Duodenal mucosa (tissue), 2 donors: ENCODE measurements around the gene TULP1.

Source experiments
- H3K27ac ChIP-seq: one replicate; pipeline ENCODE4 v1.7.0; 2013; ENCODE audit warnings: low read depth, low read length
- H3K27me3 ChIP-seq, 2 donors: one replicate each; pipeline ENCODE4 v1.7.0; 2013; ENCODE audit warnings: low read length in 2 of 2, control low read depth in 1 of 2; ENCODE audit not compliant: insufficient read depth in 2 of 2, control insufficient read depth in 1 of 2
- H3K36me3 ChIP-seq, 2 donors: one replicate each; pipeline ENCODE4 v1.7.0; 2013; ENCODE audit warnings: low read length in 2 of 2, control low read depth in 1 of 2; ENCODE audit not compliant: insufficient read depth in 2 of 2, control insufficient read depth in 1 of 2
- H3K4me1 ChIP-seq, 2 donors: one replicate each; pipeline ENCODE4 v1.7.0; 2013; ENCODE audit warnings: low read length in 2 of 2, control low read depth in 1 of 2; ENCODE audit not compliant: insufficient read depth in 2 of 2, control insufficient read depth in 1 of 2
- H3K4me3 ChIP-seq, 2 donors: one replicate each; pipeline ENCODE4 v1.7.0; 2013; ENCODE audit warnings: low read length in 2 of 2, low read depth in 1 of 2
- H3K9ac ChIP-seq, 2 donors: one replicate each; pipeline ENCODE4 v1.7.0; 2013; ENCODE audit warnings: low read length in 2 of 2, low read depth in 1 of 2
- H3K9me3 ChIP-seq, 2 donors: one replicate each; pipeline ENCODE4 v1.7.0; 2013; ENCODE audit warnings: low read length in 2 of 2, control low read depth in 1 of 2; ENCODE audit not compliant: control insufficient read depth in 1 of 2

Gene TULP1

GRCh38 chr6:35511562-35511941, 1.1 kb downstream of the TULP1 start:
- peaks cover 6 to 7% of the 10 kb centered on the region in 2 donors for H3K27me3 ChIP-seq

GRCh38 chr6:35510916-35511561, 1.7 kb downstream of the TULP1 start:
- H3K27ac ChIP-seq, result no peak overlapping the region
- H3K27me3 ChIP-seq, result peaks cover 6 to 11% of the 10 kb centered on the region in 2 donors
- no peaks in the 10 kb centered on the region for H3K9me3 ChIP-seq

More at GRCh38 chr6:35511562-35511941, 1.1 kb downstream of the TULP1 start:
- Histone ChIP-seq H3K36me3 (no peaks in the 10 kb centered on the region), H3K4me1 (no peaks in the 10 kb centered on the region), H3K4me3 (no peak overlapping the region), H3K27ac (no peak overlapping the region), H3K9me3 (no peaks in the 10 kb centered on the region), H3K9ac (no peak overlapping the region)

GRCh38 chr6:35508542-35508941, 4.2 kb downstream of the TULP1 start:
- Histone ChIP-seq H3K36me3 (no peaks in the 10 kb centered on the region), H3K9me3 (no peaks in the 10 kb centered on the region), H3K4me1 (no peaks in the 10 kb centered on the region), H3K4me3 (no peak overlapping the region), H3K27ac (no peak overlapping the region), H3K9ac (no peak overlapping the region), H3K27me3 (peaks cover 6 to 17% of the 10 kb centered on the region in 2 donors)

More at GRCh38 chr6:35510916-35511561, 1.7 kb downstream of the TULP1 start:
- Histone ChIP-seq H3K36me3 (no peaks in the 10 kb centered on the region), H3K9ac (no peak overlapping the region), H3K4me3 (no peak overlapping the region), H3K4me1 (no peaks in the 10 kb centered on the region)

GRCh38 chr6:35508027-35508426, 4.7 kb downstream of the TULP1 start:
- H3K9me3 ChIP-seq, result no peaks in the 10 kb centered on the region
- H3K27me3 ChIP-seq, result peaks cover 6 to 19% of the 10 kb centered on the region in 2 donors
- no peaks in the 10 kb centered on the region for H3K36me3 ChIP-seq
- no peak overlapping the region for H3K4me3 ChIP-seq
- H3K9ac ChIP-seq, result no peak overlapping the region
- H3K27ac ChIP-seq, result no peak overlapping the region
- no peaks in the 10 kb centered on the region for H3K4me1 ChIP-seq

DNA sequence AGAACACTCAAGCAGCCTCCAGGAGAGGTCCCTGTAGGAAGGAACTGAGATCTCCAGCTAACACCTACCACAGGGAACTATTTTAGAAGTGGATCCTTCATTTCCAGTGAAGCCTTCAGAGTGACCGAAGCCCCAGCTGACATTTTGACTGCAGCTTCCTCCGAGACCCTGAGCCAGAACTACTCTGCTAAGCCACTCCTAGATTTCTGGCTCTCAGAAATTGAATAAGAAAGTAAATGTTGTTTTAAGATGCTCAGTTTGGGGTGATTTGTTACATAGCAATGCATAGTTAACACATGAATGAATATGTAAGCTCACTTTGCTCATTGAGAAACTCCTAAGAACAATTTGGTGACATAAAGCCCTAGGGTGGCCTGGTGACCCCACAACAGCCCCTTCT, 5.5 kb downstream of the TULP1 start:
- H3K9ac ChIP-seq, result no peak overlapping the region
- no peak overlapping the region for H3K4me3 ChIP-seq
- H3K27me3 ChIP-seq, result peaks cover 6 to 19% of the 10 kb centered on the region in 2 donors
- H3K27ac ChIP-seq, result no peak overlapping the region
- no peaks in the 10 kb centered on the region for H3K36me3 ChIP-seq
- no peaks in the 10 kb centered on the region for H3K9me3 ChIP-seq
- H3K4me1 ChIP-seq, result no peaks in the 10 kb centered on the region

DNA sequence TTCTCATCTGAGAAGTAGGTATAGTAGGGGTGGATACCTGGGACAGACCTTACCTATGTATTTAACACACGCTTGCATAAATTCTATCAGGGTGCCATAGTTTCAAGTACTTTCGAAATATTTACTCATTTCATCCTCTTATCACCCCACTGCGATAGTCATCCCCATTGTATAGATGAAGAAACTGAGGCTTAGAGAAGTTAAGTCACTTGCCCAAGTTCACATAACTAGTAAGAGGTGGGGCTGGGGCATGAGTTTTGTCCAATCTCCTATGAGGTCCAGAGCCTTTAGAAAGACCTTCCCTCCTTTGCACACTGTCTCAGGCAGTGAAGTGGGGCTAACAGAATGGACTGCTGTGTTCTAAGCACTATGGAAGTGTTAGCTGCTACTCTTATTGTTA, 6.2 kb downstream of the TULP1 start:
- H3K27me3 ChIP-seq, result peaks cover 6 to 19% of the 10 kb centered on the region in 2 donors
- no peaks in the 10 kb centered on the region for H3K4me1 ChIP-seq

DNA sequence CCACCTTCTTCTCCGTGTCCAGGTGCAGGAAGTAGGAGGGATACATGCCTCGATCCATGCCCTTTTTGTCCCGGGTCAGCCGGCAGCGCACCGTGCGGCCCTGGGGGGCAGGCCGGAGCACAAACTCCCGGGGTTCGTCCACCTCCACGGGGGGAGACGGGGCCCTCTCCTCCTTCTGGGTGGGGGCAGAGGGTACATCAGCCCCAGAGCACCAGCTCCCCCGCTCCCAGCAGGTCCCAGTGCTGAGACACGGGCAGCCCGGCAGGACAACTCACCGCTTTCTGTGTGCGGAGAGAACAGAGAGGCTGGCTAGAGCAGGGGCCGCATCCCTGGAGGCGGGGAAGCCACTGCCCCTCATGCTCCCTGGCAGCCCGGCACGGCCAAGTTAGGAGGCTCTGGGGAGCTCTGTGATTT, 6.7 kb downstream of the TULP1 start:
- H3K4me1 ChIP-seq, result no peaks in the 10 kb centered on the region
- no peak overlapping the region for H3K9ac ChIP-seq
- peaks cover 1 to 17% of the 10 kb centered on the region in 2 donors for H3K27me3 ChIP-seq
- H3K9me3 ChIP-seq, result no peaks in the 10 kb centered on the region
- H3K36me3 ChIP-seq, result no peaks in the 10 kb centered on the region
- H3K27ac ChIP-seq, result no peak overlapping the region
- H3K4me3 ChIP-seq, result no peak overlapping the region

More for the DNA sequence above, 6.2 kb downstream of the TULP1 start:
- Histone ChIP-seq H3K9ac (no peak overlapping the region), H3K27ac (no peak overlapping the region), H3K4me3 (no peak overlapping the region), H3K9me3 (no peaks in the 10 kb centered on the region), H3K36me3 (no peaks in the 10 kb centered on the region)

GRCh38 chr6:35503534-35503933, 9.2 kb downstream of the TULP1 start:
- Histone ChIP-seq H3K27me3 (peaks cover 13 to 28% of the 10 kb centered on the region in 2 donors), H3K27ac (no peak overlapping the region), H3K36me3 (no peaks in the 10 kb centered on the region), H3K4me1 (no peaks in the 10 kb centered on the region), H3K4me3 (no peak overlapping the region), H3K9me3 (no peaks in the 10 kb centered on the region), H3K9ac (no peak overlapping the region)

GRCh38 chr6:35501784-35502183, 10.9 kb downstream of the TULP1 start:
- Histone ChIP-seq H3K4me1 (peaks cover 0 to 9% of the 10 kb centered on the region in 2 donors), H3K9ac (no peak overlapping the region), H3K36me3 (no peaks in the 10 kb centered on the region), H3K9me3 (no peaks in the 10 kb centered on the region), H3K27ac (no peak overlapping the region), H3K4me3 (no peak overlapping the region), H3K27me3 (peaks cover 22 to 32% of the 10 kb centered on the region in 2 donors)

DNA sequence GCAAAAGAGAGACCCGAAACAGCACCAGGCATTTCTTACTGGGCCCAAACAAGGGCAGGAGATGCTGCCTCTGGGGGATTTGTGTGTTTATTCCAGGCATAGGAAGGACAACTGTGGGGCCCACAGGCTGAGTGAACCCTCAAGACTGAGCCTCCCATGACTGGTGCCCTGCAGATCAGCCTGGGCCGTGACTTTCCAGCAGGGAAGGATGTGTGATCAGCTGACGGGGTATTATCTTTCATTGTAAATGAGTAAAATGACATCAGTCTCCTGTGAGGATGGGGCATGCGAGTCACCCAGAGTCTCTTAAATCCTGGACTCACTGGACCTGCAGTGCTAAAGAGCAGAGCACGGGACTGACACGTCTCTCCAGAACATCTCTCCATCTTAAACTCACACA, 11.9 kb downstream of the TULP1 start:
- H3K27me3 ChIP-seq, result peaks cover 22 to 24% of the 10 kb centered on the region in 2 donors
- no peak overlapping the region for H3K27ac ChIP-seq
- no peak overlapping the region for H3K4me3 ChIP-seq
- no peaks in the 10 kb centered on the region for H3K36me3 ChIP-seq
- peaks cover under 1 to 10% of the 10 kb centered on the region in 2 donors for H3K4me1 ChIP-seq
- no peak overlapping the region for H3K9ac ChIP-seq
- no peaks in the 10 kb centered on the region for H3K9me3 ChIP-seq
